ENCODE data around the gene CD9. TPM values are rescaled to one million over a fixed set of nuclear protein-coding genes. Genes with fewer than 3 reads are reported as not detected.
"Not testable (repeated sequence)": the region's sequence is repeated elsewhere in the genome, so short reads cannot be mapped to it uniquely, and the experiment has no call there.

The CD9 gene
- polyA plus RNA-seq, 1 of the 3 experiments (the other 2 are of a cell fraction): 76.6 TPM

DNA sequence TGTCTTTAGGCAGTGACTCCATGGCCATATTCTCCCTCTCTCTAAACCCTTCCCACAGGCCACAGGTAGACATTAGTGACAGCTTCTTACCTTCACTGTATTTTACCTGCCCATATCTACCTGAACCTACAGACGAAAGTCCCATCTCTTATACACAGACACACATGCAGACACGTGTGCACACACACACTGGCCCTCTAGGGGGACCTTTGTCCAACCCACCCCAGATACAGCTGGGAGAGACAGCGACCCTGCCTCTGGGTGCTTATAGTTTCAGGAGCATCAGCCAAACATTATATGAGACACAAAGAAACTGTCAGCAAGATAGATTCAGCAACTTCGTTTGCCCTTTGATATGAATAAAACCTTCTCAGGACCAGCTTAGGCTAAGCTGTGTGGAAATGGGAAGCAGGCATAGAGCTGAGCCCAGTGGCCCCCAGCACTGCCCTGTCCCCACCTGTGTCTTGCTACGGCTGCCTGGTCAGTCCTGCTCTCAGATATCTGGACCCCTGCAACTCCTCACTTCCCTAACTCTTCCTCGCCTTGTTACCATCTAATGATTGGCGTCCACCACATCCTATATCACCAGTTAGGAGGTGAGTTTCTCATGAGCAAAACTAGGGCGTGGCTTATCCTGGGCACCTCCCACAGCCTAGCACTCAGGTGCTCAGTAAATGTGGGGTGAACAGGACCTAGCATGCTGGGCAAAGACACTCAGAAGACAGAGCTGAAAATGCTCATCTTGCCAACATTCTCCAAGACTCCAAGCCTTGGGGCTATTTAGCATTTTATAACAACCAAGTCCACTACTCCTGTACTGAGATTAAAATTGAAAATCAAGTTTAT lies 12.0 kb upstream of the CD9 start:
- Histone ChIP-seq H3K4me2 (no peak overlapping the region), H3K9ac (no peak overlapping the region), H2AFZ (ENCODE audit: low read depth) (no peak overlapping the region), H3K36me3 (replicated peaks in 1 of 2; ENCODE audit: control insufficient read depth in 1 of 2, insufficient read depth in 2 of 2, low read length in 1 of 2) (no peaks in the 10 kb centered on the region), H4K20me1 (ENCODE audit: insufficient read depth) (no peaks in the 10 kb centered on the region), H3K27ac (ENCODE audit: low read depth in 2 of 2, low read length in 1 of 2) (no peak overlapping the region), H3K9me2 (no peaks in the 10 kb centered on the region), H3K4me3 (ENCODE audit: low read depth in 2 of 2, low read length in 1 of 2) (no peak overlapping the region), H3F3A (replicated peaks; ENCODE audit: insufficient read depth) (no peaks in the 10 kb centered on the region), H3K27me3 (ENCODE audit: insufficient read depth) (no peaks in the 10 kb centered on the region), H3K4me1 (ENCODE audit: control insufficient read depth in 1 of 2, insufficient read depth in 2 of 2, low read depth in 1 of 2, low read length in 1 of 2) (peaks cover 0 to 12% of the 10 kb centered on the region in 2 experiments; a peak in 1 of 4 replicates), H3K79me2 (ENCODE audit: insufficient read depth) (no peaks in the 10 kb centered on the region), H3K9me3 (no peaks in the 10 kb centered on the region)
- CTCF ChIA-PET: interaction anchor here (0.7 to 6.7 kb wide), 5 partner anchors 91 to 132 kb away, joined by 3 to 27 read pairs (median 4); no protein-coding TSS in a partner anchor
- POLR2A ChIA-PET: no interaction called here
- DNase-seq: no peak
- WGBS (ENCODE audit: low lambda C conversion rate): 63% methylated on average over 8 of the region's 8 CpGs
- TF ChIP-seq, protein P1, sequence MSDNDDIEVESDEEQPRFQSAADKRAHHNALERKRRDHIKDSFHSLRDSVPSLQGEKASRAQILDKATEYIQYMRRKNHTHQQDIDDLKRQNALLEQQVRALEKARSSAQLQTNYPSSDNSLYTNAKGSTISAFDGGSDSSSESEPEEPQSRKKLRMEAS (IDR thresholded peaks at IDR 0.05; ENCODE audit: low read depth): no peak
- TF ChIP-seq EP300 (IDR thresholded peaks at IDR 0.05; ENCODE audit: borderline replicate concordance in 1 of 2, low read depth in 1 of 2, low read length in 1 of 2) (no peak), MEF2A (IDR thresholded peaks at IDR 0.05; ENCODE audit: borderline replicate concordance, low read depth) (no peak), YY1 (IDR thresholded peaks at IDR 0.05; ENCODE audit: low read depth) (no peak), NRF1 (IDR thresholded peaks at IDR 0.05; ENCODE audit: low read depth, low read length) (no peak), TCF12 (IDR thresholded peaks at IDR 0.05) (no peak), FOXM1 (IDR thresholded peaks at IDR 0.05; ENCODE audit: low read depth) (no peak), RAD21 (IDR thresholded peaks at IDR 0.05; ENCODE audit: low read length) (no peak), TEAD4 (IDR thresholded peaks at IDR 0.05; ENCODE audit: borderline replicate concordance, insufficient read depth) (no peak), TAF1 (IDR thresholded peaks at IDR 0.05; ENCODE audit: borderline replicate concordance, low read depth, low read length) (no peak)
- TF ChIP-seq, protein P2, sequence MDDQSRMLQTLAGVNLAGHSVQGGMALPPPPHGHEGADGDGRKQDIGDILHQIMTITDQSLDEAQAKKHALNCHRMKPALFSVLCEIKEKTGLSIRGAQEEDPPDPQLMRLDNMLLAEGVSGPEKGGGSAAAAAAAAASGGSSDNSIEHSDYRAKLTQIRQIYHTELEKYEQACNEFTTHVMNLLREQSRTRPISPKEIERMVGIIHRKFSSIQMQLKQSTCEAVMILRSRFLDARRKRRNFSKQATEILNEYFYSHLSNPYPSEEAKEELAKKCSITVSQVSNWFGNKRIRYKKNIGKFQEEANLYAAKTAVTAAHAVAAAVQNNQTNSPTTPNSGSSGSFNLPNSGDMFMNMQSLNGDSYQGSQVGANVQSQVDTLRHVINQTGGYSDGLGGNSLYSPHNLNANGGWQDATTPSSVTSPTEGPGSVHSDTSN (IDR thresholded peaks at IDR 0.05): no peak

DNA sequence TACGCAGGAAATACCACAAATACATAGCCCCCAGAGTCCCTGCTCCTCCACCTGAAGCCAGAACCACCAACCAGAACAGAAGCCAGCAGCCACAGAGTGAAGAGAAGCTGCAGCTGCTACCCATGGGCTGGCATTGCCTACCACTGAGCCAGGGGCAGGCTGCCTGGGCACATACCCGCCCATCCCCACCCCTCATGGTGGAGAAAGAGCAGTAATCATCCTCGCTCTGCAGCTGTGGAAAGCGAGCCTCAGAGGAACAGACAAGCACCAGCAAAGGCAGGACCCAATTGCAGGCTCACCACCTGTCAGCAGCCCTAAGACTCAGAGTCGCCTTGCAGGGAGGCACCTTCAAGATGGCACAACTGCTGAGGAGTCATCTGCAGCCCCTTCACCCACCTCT lies 11.2 kb upstream of the CD9 start:
- Histone ChIP-seq H3F3A (replicated peaks; ENCODE audit: insufficient read depth) (no peaks in the 10 kb centered on the region), H3K4me3 (ENCODE audit: low read depth in 2 of 2, low read length in 1 of 2) (no peak overlapping the region), H3K79me2 (ENCODE audit: insufficient read depth) (no peaks in the 10 kb centered on the region), H3K27ac (ENCODE audit: low read depth in 2 of 2, low read length in 1 of 2) (no peak overlapping the region; a peak in 1 of 4 replicates), H2AFZ (ENCODE audit: low read depth) (no peak overlapping the region), H4K20me1 (ENCODE audit: insufficient read depth) (no peaks in the 10 kb centered on the region), H3K4me2 (no peak overlapping the region), H3K4me1 (ENCODE audit: control insufficient read depth in 1 of 2, insufficient read depth in 2 of 2, low read depth in 1 of 2, low read length in 1 of 2) (peaks cover 0 to 15% of the 10 kb centered on the region in 2 experiments; a peak in 1 of 4 replicates), H3K9me2 (no peaks in the 10 kb centered on the region), H3K27me3 (ENCODE audit: insufficient read depth) (no peaks in the 10 kb centered on the region), H3K9ac (no peak overlapping the region), H3K9me3 (no peaks in the 10 kb centered on the region), H3K36me3 (replicated peaks in 1 of 2; ENCODE audit: control insufficient read depth in 1 of 2, insufficient read depth in 2 of 2, low read length in 1 of 2) (no peaks in the 10 kb centered on the region)
- DNase-seq: no peak
- WGBS (ENCODE audit: low lambda C conversion rate): 39% methylated on average over 3 of the region's 5 CpGs
- POLR2A ChIA-PET: interaction anchor here (1.1 kb wide), 1 partner anchor 95 kb away, joined by 3 read pairs; no protein-coding TSS in a partner anchor
- CTCF ChIA-PET: interaction anchor here (0.8 to 6.7 kb wide), 4 partner anchors 90 to 125 kb away, joined by 3 to 27 read pairs (median 4); no protein-coding TSS in a partner anchor
- TF ChIP-seq, protein P3, sequence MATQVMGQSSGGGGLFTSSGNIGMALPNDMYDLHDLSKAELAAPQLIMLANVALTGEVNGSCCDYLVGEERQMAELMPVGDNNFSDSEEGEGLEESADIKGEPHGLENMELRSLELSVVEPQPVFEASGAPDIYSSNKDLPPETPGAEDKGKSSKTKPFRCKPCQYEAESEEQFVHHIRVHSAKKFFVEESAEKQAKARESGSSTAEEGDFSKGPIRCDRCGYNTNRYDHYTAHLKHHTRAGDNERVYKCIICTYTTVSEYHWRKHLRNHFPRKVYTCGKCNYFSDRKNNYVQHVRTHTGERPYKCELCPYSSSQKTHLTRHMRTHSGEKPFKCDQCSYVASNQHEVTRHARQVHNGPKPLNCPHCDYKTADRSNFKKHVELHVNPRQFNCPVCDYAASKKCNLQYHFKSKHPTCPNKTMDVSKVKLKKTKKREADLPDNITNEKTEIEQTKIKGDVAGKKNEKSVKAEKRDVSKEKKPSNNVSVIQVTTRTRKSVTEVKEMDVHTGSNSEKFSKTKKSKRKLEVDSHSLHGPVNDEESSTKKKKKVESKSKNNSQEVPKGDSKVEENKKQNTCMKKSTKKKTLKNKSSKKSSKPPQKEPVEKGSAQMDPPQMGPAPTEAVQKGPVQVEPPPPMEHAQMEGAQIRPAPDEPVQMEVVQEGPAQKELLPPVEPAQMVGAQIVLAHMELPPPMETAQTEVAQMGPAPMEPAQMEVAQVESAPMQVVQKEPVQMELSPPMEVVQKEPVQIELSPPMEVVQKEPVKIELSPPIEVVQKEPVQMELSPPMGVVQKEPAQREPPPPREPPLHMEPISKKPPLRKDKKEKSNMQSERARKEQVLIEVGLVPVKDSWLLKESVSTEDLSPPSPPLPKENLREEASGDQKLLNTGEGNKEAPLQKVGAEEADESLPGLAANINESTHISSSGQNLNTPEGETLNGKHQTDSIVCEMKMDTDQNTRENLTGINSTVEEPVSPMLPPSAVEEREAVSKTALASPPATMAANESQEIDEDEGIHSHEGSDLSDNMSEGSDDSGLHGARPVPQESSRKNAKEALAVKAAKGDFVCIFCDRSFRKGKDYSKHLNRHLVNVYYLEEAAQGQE (IDR thresholded peaks at IDR 0.05; ENCODE audit: low read depth, low read length): no peak
- TF ChIP-seq MEF2A (IDR thresholded peaks at IDR 0.05; ENCODE audit: borderline replicate concordance, low read depth) (no peak), TAF1 (IDR thresholded peaks at IDR 0.05; ENCODE audit: borderline replicate concordance, low read depth, low read length) (no peak), TEAD4 (IDR thresholded peaks at IDR 0.05; ENCODE audit: borderline replicate concordance, insufficient read depth) (no peak)

DNA sequence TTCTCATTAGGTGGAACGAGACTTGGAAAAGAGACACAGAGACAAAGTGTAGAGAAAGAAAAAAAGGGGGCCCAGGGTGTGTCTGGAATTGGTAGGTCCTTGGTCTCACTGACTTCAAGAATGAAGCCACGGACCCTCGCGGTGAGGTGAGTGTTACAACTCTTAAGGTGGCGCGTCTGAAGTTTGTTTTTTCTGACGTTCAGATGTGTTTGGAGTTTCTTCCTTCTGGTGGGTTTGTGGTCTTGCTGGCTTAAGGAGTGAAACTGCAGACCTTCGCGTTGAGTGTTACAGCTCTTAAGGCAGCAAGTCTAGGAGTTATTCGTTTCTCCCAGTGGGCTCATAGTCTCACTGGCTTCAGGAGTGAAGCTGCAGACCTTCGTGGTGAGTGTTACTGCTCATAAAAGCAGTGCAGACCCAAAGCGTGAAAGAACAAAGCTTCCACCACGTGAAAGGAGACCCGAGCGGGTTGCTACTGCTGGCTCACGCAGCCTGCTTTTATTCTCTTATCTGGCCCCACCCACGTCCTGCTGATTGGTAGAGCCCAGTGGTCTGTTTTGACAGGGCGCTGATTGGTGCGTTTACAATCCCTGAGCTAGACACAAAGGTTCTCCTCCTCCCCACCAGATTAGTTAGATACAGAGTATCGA lies 10.1 kb upstream of the CD9 start:
- H3K4me1 ChIP-seq (ENCODE audit: control insufficient read depth in 1 of 2, insufficient read depth in 2 of 2, low read depth in 1 of 2, low read length in 1 of 2): peaks cover 0 to 20% of the 10 kb centered on the region in 2 experiments; a peak in 1 of 4 replicates
- 83% methylated on average over 20 of the region's 20 CpGs for WGBS (ENCODE audit: low lambda C conversion rate)
- DNase-seq; H3K9me2 ChIP-seq; H3K79me2 ChIP-seq (ENCODE audit: insufficient read depth); H3K4me2 ChIP-seq; H3K27ac ChIP-seq (ENCODE audit: low read depth in 2 of 2, low read length in 1 of 2); H3K9ac ChIP-seq; H3K36me3 ChIP-seq (replicated peaks in 1 of 2; ENCODE audit: control insufficient read depth in 1 of 2, insufficient read depth in 2 of 2, low read length in 1 of 2); H4K20me1 ChIP-seq (ENCODE audit: insufficient read depth); H3K4me3 ChIP-seq (ENCODE audit: low read depth in 2 of 2, low read length in 1 of 2); H2AFZ ChIP-seq (ENCODE audit: low read depth); H3K9me3 ChIP-seq; H3K27me3 ChIP-seq (ENCODE audit: insufficient read depth); H3F3A ChIP-seq (replicated peaks; ENCODE audit: insufficient read depth): not testable (repeated sequence)
- ChIA-PET CTCF (interaction anchor here (0.8 to 6.7 kb wide), 4 partner anchors 8 to 127 kb away, joined by 3 to 27 read pairs (median 4); no protein-coding TSS in a partner anchor), POLR2A (interaction anchor here (1.1 kb wide), 1 partner anchor 94 kb away, joined by 3 read pairs; no protein-coding TSS in a partner anchor)
